HG03060 (cell line): ENCODE measurements around the gene APBB2.

ENCODE experiments used
- ATAC-seq: cut with Tn5 transposase; IDR thresholded peaks from one replicate; pipeline ENCODE4 v1.9.1; 2021; ENCODE audit warnings: low read depth, moderate number of reproducible peaks; ENCODE audit not compliant: unreplicated experiment

APBB2 gene

GRCh38 chr4:41196633-41197332, 17.6 kb downstream of the APBB2 start:
- no peak for ATAC-seq

GRCh38 chr4:41192136-41192535, 22.2 kb downstream of the APBB2 start:
- no peak for ATAC-seq

GRCh38 chr4:41189666-41190065, 24.7 kb downstream of the APBB2 start:
- ATAC-seq, result no peak

GRCh38 chr4:41189076-41189475, 25.3 kb downstream of the APBB2 start:
- ATAC-seq, result no peak

GRCh38 chr4:41185614-41186592, 28.4 kb downstream of the APBB2 start:
- no peak for ATAC-seq

- ATAC-seq, result no peak
Observed at GRCh38 chr4:41184009-41184408, 30.3 kb downstream of the APBB2 start.

- no peak for ATAC-seq
Observed at GRCh38 chr4:41183021-41183553, 31.3 kb downstream of the APBB2 start.

GRCh38 chr4:41181037-41181436, 33.3 kb downstream of the APBB2 start:
- ATAC-seq, result no peak

GRCh38 chr4:41179498-41180195, 34.7 kb downstream of the APBB2 start:
- no peak for ATAC-seq

- no peak for ATAC-seq
Observed at GRCh38 chr4:41178372-41179370, 35.7 kb downstream of the APBB2 start.

GRCh38 chr4:41177016-41177415, 37.3 kb downstream of the APBB2 start:
- no peak for ATAC-seq

GRCh38 chr4:41176340-41176739, 38.0 kb downstream of the APBB2 start:
- ATAC-seq, result no peak

- no peak for ATAC-seq
Observed at GRCh38 chr4:41175794-41176193, 38.5 kb downstream of the APBB2 start.

GRCh38 chr4:41174444-41174843, 39.9 kb downstream of the APBB2 start:
- no peak for ATAC-seq

GRCh38 chr4:41172786-41173185, 41.6 kb downstream of the APBB2 start:
- no peak for ATAC-seq

- no peak for ATAC-seq
Observed at GRCh38 chr4:41169256-41169800, 45.0 kb downstream of the APBB2 start.

GRCh38 chr4:41167191-41167590, 47.2 kb downstream of the APBB2 start:
- ATAC-seq, result no peak

GRCh38 chr4:41164405-41164804, 49.9 kb downstream of the APBB2 start:
- ATAC-seq, result no peak

- no peak for ATAC-seq
Observed at GRCh38 chr4:41161355-41161754, 53.0 kb downstream of the APBB2 start.
